Gastroesophageal sphincter (tissue), 4 donors: ENCODE measurements around the gene TREML4. TPM values are rescaled to one million over a fixed set of nuclear protein-coding genes. Genes with fewer than 3 reads are reported as not detected.
"Not testable (repeated sequence)": the region's sequence is repeated elsewhere in the genome, so short reads cannot be mapped to it uniquely, and the experiment has no call there.

ENCODE experiments used
- ATAC-seq: fragments of 150-250 bp; one replicate; pipeline ENCODE4 v1.9.1; 2016; ENCODE audit warnings: mild to moderate bottlenecking, moderate library complexity
- H3K27ac ChIP-seq, 4 donors: fragments of 200-600 bp; sonication (generic) in 3 of 4; 1 replicate in 3 of 4; 2 replicates in 1 of 4; pipeline ENCODE4 v1.5.1; 2016 to 2019
- H3K27me3 ChIP-seq: fragments of 200-600 bp; sonication (generic); one replicate; pipeline ENCODE4 v1.5.1; 2019
- H3K36me3 ChIP-seq, 2 donors: fragments of 200-600 bp; sonication (generic); one replicate each; pipeline ENCODE4 v1.5.1; 2019; ENCODE audit warnings: control low read depth in 1 of 2
- H3K4me1 ChIP-seq, 3 donors: fragments of 200-600 bp; sonication (generic); 1 replicate in 2 of 3; 2 replicates in 1 of 3; pipeline ENCODE4 v1.5.1; 2016 to 2019; ENCODE audit warnings: control low read depth in 2 of 3
- H3K4me3 ChIP-seq, 2 donors: fragments of 200-600 bp; sonication (generic); one replicate each; pipeline ENCODE4 v1.5.1; 2019; ENCODE audit warnings: mild to moderate bottlenecking in 1 of 2, moderate library complexity in 1 of 2
- H3K9me3 ChIP-seq, 3 donors: fragments of 200-600 bp; sonication (generic); one replicate each; pipeline ENCODE4 v1.5.1; 2017 to 2019; ENCODE audit warnings: control low read depth in 2 of 3
- CTCF ChIP-seq, 4 experiments: fragments of 200-600 bp in 2 of 4; fragments of 450-650 bp in 2 of 4; sonication (generic) in 1 of 4; IDR thresholded peaks; one replicate each; pipeline ENCODE4 v1.5.1; 2017 to 2019; ENCODE audit warnings: antibody characterized with exemption in 4 of 4, mild to moderate bottlenecking in 2 of 4, moderate library complexity in 2 of 4
- EP300 ChIP-seq: sonication (generic); formaldehyde crosslinking; IDR thresholded peaks from one replicate; pipeline ENCODE4 v1.6.1; 2017; ENCODE audit warnings: antibody characterized with exemption, mild to moderate bottlenecking
- POLR2A ChIP-seq, 2 donors: fragments of 450-650 bp; IDR thresholded peaks; one replicate each; pipeline ENCODE4 v1.6.1; 2017; ENCODE audit warnings: antibody characterized with exemption in 2 of 2, mild to moderate bottlenecking in 2 of 2, moderate library complexity in 1 of 2
- POLR2AphosphoS5 ChIP-seq: sonication (generic); formaldehyde crosslinking; IDR thresholded peaks from one replicate; pipeline ENCODE4 v1.6.1; 2017; ENCODE audit warnings: antibody characterized with exemption
- WGBS, 2 donors: methylation state at CpG; one replicate each; pipeline ENCODE4 v1.1.5; 2018; ENCODE audit warnings: low coverage in 1 of 2; 5-methylcytosine and 5-hydroxymethylcytosine counted together
- total RNA-seq, 4 donors: library from RNA; depleted of rRNA; stranded (reverse); fragments of >200 nt; gene quantifications; one replicate each; pipeline ENCODE4 v1.1.0, GENCODE V29; 2016

TREML4 gene
- total RNA-seq, 4 donors from 2014 or later = not detected

- no peak overlapping the region for H3K4me3 ChIP-seq
- ATAC-seq = no peak
- H3K27me3 ChIP-seq = peaks cover 11% of the 10 kb centered on the region
- no peaks in the 10 kb centered on the region for H3K4me1 ChIP-seq
- no peaks in the 10 kb centered on the region for H3K36me3 ChIP-seq
- WGBS, 2 donors = 51% methylated on average over 3 of the region's 10 CpGs; no CpG with 5 or more reads in 1 of the 2 donors
- TF ChIP-seq EP300 = no peak
- TF ChIP-seq POLR2AphosphoS5 = no peak
- TF ChIP-seq POLR2A (IDR thresholded peaks at IDR 0.05) = no peak
- TF ChIP-seq CTCF (IDR thresholded peaks at IDR 0.05) = no peak
- no peak overlapping the region for H3K27ac ChIP-seq
- peaks cover 0 to 15% (median 0%) of the 10 kb centered on the region in 3 donors for H3K9me3 ChIP-seq
Observed at GRCh38 chr6:41186031-41186562, 42.1 kb upstream of the TREML4 start.

- Histone ChIP-seq H3K36me3 (no peaks in the 10 kb centered on the region), H3K4me1 (no peaks in the 10 kb centered on the region), H3K4me3 (no peak overlapping the region), H3K27ac (no peak overlapping the region), H3K9me3 (peaks cover 0 to 15% (median 0%) of the 10 kb centered on the region in 3 donors), H3K27me3 (peaks cover 22% of the 10 kb centered on the region)
- TF ChIP-seq EP300 (no peak), POLR2A (IDR thresholded peaks at IDR 0.05) (no peak), POLR2AphosphoS5 (no peak), CTCF (IDR thresholded peaks at IDR 0.05) (no peak)
- WGBS, 2 donors = 83 to 86% methylated on average over 1 to 4 of the region's 8 CpGs
- no peak for ATAC-seq
Observed at GRCh38 chr6:41187924-41188886, 39.9 kb upstream of the TREML4 start.

GRCh38 chr6:41189046-41189445 lies 39.1 kb upstream of the TREML4 start:
- H3K4me3 ChIP-seq, H3K36me3 ChIP-seq, H3K27ac ChIP-seq, H3K4me1 ChIP-seq, ATAC-seq: not testable (repeated sequence)
- H3K9me3 ChIP-seq = peaks cover 0 to 15% (median 0%) of the 10 kb centered on the region in 3 donors
- peaks cover 30% of the 10 kb centered on the region for H3K27me3 ChIP-seq

- no peak for ATAC-seq
- Histone ChIP-seq H3K4me1 (no peaks in the 10 kb centered on the region), H3K27ac (no peak overlapping the region), H3K9me3 (peaks cover 0 to 15% (median 0%) of the 10 kb centered on the region in 3 donors), H3K27me3 (peaks cover 39% of the 10 kb centered on the region), H3K36me3 (no peaks in the 10 kb centered on the region), H3K4me3 (no peak overlapping the region)
- WGBS, 2 donors = 100% methylated on average over 2 of the region's 2 CpGs; no CpG with 5 or more reads in 1 of the 2 donors
- TF ChIP-seq EP300 (no peak), POLR2AphosphoS5 (no peak), CTCF (IDR thresholded peaks at IDR 0.05) (no peak), POLR2A (IDR thresholded peaks at IDR 0.05) (no peak)
Observed at GRCh38 chr6:41189967-41190366, 38.2 kb upstream of the TREML4 start.

- Histone ChIP-seq H3K36me3 (no peaks in the 10 kb centered on the region), H3K4me1 (no peaks in the 10 kb centered on the region), H3K27me3 (peaks cover 47% of the 10 kb centered on the region), H3K4me3 (no peak overlapping the region), H3K27ac (no peak overlapping the region), H3K9me3 (peaks cover 0 to 15% (median 0%) of the 10 kb centered on the region in 3 donors)
- WGBS, 2 donors = 80% methylated on average over 2 of the region's 3 CpGs; no CpG with 5 or more reads in 1 of the 2 donors
- ATAC-seq = no peak
- no peak for TF ChIP-seq CTCF (IDR thresholded peaks at IDR 0.05)
- TF ChIP-seq POLR2AphosphoS5 = no peak
- TF ChIP-seq EP300 = no peak
- TF ChIP-seq POLR2A (IDR thresholded peaks at IDR 0.05) = no peak
Observed at GRCh38 chr6:41190791-41191190, 37.4 kb upstream of the TREML4 start.
